IPS-18c (cell line): ENCODE data around the gene RITA1.
"Not testable (repeated sequence)": the region's sequence is repeated elsewhere in the genome, so short reads cannot be mapped to it uniquely, and the experiment has no call there.

ENCODE experiments used
- H3K4me3 ChIP-seq: 2 replicates; pipeline ENCODE4 v1.7.0; 2013; ENCODE audit warnings: low read depth, mild to moderate bottlenecking, low read length, moderate library complexity; ENCODE audit not compliant: insufficient read depth
- H3K9me3 ChIP-seq: one replicate; pipeline ENCODE4 v1.6.1; 2013; ENCODE audit warnings: mild to moderate bottlenecking, low read length, moderate library complexity; ENCODE audit not compliant: control insufficient read depth, insufficient read depth

Gene RITA1

GRCh38 chr12:113185180-113186032 is at the start of gene RITA1, which contains the start of gene DDX54:
Gene RITA1, plus strand, starts transcription at chr12:113185721. Its CDS starts 1,026 bp downstream, at chr12:113186747.
Gene DDX54, minus strand, starts transcription at chr12:113185478. Its CDS starts 27 bp downstream, at chr12:113185451.
- H3K4me3 ChIP-seq: peak within 1 kb of the TSS; percentile 97
- H3K9me3 ChIP-seq: no peaks in the 10 kb centered on the region

GRCh38 chr12:113136128-113136989 is 49.2 kb upstream of the RITA1 start:
- H3K4me3 ChIP-seq: peak overlapping the region; percentile 26
- H3K9me3 ChIP-seq: no peaks in the 10 kb centered on the region

GRCh38 chr12:113136990-113137511 is 48.5 kb upstream of the RITA1 start:
- H3K4me3 ChIP-seq: no peak overlapping the region
- H3K9me3 ChIP-seq: no peaks in the 10 kb centered on the region

- Histone ChIP-seq H3K9me3 (no peaks in the 10 kb centered on the region), H3K4me3 (no peak overlapping the region)
These were observed 47.4 kb upstream of the RITA1 start for GRCh38 chr12:113137861-113138783.

- no peaks in the 10 kb centered on the region for H3K9me3 ChIP-seq
- H3K4me3 ChIP-seq: no peak overlapping the region
These were observed 46.7 kb upstream of the RITA1 start for GRCh38 chr12:113138826-113139225.

GRCh38 chr12:113140706-113141105 is 44.8 kb upstream of the RITA1 start:
- no peak overlapping the region for H3K4me3 ChIP-seq
- no peaks in the 10 kb centered on the region for H3K9me3 ChIP-seq

- H3K4me3 ChIP-seq, H3K9me3 ChIP-seq: not testable (repeated sequence)
These were observed 43.8 kb upstream of the RITA1 start for GRCh38 chr12:113141716-113142115.

- H3K4me3 ChIP-seq: no peak overlapping the region
These were observed 43.2 kb upstream of the RITA1 start for GRCh38 chr12:113142173-113142885.

GRCh38 chr12:113142886-113143332 is 42.6 kb upstream of the RITA1 start:
- Histone ChIP-seq H3K9me3 (no peaks in the 10 kb centered on the region), H3K4me3 (no peak overlapping the region)

More at GRCh38 chr12:113142173-113142885, 43.2 kb upstream of the RITA1 start:
- H3K9me3 ChIP-seq: no peaks in the 10 kb centered on the region

- Histone ChIP-seq H3K9me3 (no peaks in the 10 kb centered on the region), H3K4me3 (no peak overlapping the region)
These were observed 41.6 kb upstream of the RITA1 start for GRCh38 chr12:113143959-113144358.

GRCh38 chr12:113144806-113145205 is 40.7 kb upstream of the RITA1 start:
- H3K4me3 ChIP-seq: no peak overlapping the region
- H3K9me3 ChIP-seq: no peaks in the 10 kb centered on the region

- Histone ChIP-seq H3K9me3 (no peaks in the 10 kb centered on the region), H3K4me3 (no peak overlapping the region)
These were observed 39.6 kb upstream of the RITA1 start for GRCh38 chr12:113145720-113146551.

- H3K9me3 ChIP-seq: no peaks in the 10 kb centered on the region
- H3K4me3 ChIP-seq: no peak overlapping the region
These were observed 38.5 kb upstream of the RITA1 start for GRCh38 chr12:113146999-113147398.

- Histone ChIP-seq H3K4me3 (peak within 1 kb of the TSS; percentile 16; the same call in 1 of the 2 replicates), H3K9me3 (peaks cover 2% of the 10 kb centered on the region)
These were observed 36.0 kb upstream of the RITA1 start, which contains the start of gene CFAP73 for GRCh38 chr12:113149361-113150150. Gene CFAP73, plus strand, starts transcription at chr12:113149724. Its CDS starts 134 bp downstream, at chr12:113149858.
